GM21367 (cell line): ENCODE results near the gene ZNF771.
"Not testable (repeated sequence)": the region's sequence is repeated elsewhere in the genome, so short reads cannot be mapped to it uniquely, and the experiment has no call there.

Experiments used
- ATAC-seq: cut with Tn5 transposase; IDR thresholded peaks from one replicate; pipeline ENCODE4 v1.9.1; 2021; ENCODE audit not compliant: unreplicated experiment

The ZNF771 gene

DNA sequence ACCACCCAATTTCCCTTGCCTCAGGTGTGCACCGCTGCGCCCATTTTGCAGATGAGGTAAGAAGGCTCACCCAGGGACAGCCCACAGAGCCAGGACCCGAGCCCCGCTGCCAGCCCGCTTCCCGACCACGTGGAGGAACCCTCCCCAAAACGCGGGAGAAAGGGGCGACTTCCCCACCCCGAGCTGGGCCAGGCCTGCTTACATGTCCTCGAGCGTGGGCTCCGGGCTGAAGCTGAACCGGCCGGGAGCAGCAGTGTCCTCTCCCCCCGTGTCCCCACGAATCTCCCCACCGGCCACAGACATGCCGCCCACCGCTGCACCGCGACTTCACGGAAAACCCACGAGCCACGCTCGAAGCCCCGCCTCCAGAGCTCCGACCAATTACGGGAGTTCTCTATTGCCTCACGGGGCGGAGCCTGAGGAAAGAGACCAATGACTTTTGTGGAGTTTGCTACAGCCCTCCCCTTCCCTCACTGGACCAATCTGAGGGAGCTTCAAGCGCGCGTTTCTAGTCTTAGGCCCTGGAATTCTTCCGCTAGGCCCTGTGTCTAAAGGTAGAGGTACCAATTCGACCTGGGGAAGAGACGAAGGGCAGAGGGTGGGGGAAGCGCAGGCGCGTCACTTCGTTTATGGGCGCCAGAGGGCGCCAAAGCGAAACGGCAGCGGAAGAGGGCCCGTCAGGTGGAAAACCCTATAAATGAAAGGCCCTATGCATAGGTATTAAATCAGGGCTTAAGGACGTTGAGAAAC is 22.4 kb downstream of the ZNF771 start, which contains the start of gene DCTPP1:
DCTPP1 (minus strand) TSS at position 353 of the 750 bp plus-strand sequence; CDS start at position 303, 50 bp downstream.
- peak; percentile 89 for ATAC-seq

DNA sequence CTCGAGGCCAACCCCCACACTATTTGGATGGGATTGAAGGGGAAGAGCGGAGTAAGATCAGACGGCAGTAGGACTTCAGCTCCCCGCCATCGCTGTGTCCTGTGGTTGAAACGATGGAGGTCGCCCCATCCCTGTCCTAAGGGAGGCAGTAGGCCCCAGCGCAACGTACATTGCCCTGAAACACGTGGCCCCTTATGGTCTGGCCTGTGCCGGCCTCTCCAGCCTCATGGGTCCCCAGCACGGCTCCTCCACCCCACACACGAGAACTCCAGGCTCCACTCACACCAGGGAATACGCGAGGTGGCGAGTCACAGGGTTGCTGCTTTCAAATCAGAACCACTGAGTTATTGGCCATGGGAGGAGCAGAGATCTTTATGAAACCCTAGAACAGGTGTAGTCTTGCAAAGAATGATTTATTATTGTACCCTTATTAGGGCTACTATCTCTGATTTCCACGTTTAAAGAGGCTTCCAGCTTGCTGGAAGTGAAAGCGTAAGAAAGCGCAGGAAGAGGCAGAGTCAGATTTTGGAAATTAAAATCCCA is 23.1 kb downstream of the ZNF771 start:
- no peak for ATAC-seq

DNA sequence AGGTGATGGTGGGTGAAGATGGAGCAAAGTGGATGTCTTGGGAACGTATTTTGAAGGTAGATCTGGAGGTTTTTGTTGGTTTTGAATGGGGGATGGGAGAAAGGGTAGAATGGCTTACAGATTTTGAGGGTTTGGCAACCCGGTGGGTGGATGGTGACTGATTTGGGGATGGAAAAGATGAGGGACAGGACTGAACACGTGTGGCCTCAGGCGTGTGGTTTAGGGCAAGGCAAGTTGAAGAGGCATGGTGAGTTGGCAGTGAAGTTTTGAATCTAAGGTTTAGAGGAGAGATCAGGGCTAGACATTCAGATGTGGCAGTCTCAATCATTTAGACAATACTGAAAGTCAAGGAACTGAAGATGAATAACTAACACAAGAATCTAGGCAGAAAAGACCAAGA is 27.4 kb downstream of the ZNF771 start:
- no peak for ATAC-seq

DNA sequence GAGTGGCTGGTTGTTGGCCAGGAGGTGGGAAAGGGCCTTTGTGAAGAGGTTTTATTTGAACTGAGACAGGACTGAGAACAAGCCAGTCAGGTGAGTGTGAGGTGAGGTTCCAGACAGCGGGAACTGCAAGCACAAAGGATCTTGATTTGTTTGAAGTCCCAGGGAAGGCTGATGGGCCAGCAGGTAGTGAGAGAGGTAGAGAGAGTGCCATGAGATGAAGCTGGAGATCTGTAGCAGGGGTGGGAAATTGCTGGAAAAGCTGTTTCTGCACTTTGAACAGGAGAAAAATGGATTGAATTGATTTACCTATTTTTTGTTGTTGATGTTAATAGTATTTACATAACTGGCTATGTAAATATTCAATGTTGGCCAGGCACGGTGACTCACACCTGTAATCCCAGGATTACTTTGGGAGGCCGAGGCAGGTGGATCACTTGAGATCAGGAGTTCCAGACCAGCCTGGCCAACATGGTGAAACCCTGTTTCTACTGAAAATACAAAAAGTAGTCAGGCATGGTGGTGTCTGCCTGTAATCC is 30.2 kb downstream of the ZNF771 start:
- no peak for ATAC-seq

DNA sequence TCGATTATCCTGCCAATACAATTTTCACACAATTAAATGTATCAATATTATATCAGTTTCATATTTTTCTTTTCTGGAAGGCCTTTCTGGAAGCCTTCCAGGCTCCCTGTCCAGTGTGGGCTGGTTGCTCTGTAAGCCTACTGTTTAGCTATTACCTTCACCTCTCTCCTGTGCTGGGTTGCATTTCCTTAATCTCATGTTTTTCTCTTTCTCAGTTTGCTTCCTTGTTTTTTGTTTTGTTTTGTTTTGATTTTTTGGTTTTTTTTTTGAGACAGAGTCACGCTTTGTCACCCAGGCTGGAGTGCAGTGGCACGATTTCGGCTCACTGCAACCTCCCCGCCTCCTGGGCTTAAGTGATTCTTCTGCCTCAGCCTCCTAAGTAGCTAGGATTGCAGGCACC is 31.4 kb downstream of the ZNF771 start:
- no peak for ATAC-seq

DNA sequence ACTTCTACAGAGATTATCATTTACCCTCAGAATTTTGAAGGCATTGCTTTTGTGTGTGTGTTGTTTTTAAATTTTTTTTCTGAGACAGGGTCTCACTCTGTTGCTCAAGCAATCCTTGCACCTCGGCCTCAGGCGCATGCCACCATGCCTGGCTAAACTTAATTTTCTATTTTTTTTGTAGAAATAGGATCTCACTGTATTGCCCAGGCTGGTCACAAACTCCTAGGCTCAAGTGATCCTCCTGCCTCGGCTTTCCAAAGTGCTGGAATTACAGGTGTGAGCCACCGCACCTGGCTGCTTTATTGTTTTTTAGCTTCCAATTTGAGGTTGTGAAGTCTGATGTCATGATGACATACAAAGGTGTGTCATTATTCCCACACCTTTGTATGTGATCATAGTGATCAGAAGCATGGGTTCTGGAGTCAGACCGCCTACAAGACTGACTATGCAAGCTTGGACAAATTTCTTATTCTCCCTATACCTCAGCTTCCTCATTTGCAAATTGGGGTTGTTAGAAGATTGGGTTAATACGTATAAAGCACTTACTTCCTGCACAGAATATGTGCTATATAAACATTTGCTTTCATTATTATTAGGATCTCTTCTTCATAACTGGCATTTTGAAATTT is 32.4 kb downstream of the ZNF771 start:
- no peak for ATAC-seq

DNA sequence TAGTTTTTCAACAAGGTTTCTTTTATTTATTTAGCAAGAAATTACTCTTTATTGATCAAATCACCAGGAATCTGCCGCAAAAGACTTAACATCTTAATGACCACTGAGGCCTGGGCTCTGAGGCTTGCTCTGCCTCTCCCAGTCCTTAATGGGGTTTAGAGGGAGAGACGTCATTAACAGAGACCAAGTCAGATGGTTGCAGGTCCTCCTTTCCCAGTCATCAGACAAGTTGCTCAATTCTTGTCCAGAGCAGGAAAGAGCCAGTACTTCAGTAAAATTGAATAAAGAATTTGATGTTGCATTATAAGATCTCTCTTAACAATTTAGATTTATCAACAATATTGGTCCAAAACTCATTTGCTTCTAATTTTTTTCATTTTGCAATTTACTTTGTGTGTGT is 36.2 kb downstream of the ZNF771 start:
- no peak for ATAC-seq

DNA sequence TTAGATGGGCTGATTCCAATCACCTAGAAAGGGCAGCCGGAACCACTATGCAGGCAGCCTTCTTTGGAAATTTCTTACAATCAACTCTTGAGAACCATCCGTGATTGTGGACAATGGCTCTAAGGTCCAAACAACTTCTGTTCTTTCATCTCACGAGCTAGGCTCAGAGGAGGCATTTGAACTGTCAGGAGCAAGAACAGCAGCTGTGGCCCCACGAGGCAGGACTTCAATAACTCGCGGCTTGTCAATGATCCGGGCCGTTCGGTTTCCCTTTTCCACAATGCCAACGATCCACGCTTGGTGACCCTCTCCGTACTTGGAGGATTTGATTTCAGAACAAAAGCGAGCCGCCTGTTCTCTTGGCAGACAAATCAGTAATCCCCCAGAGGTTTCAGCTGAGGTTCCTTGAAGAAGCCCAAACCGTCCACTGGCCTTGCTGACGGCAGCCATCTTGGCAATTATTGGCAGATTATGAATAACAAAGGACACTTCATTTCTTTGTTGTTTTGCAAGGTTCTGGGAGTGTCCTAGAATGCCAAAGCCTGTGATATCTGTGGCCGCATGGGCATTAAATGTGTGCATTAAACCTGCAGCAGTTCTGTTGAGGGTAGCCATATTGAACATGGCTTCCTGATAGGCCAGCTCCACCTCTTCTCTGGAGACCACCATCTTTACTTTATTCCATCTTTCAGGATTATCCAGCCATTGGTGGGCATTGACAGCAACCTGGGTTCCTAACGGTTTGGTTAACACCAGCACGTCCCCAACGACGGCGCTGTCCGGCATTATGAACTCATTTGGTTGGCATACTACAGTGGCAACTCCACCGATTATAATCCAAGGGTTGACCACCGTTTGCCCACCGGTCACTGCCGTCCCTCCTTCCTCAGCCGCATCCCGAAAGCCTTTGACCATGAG is 37.1 kb downstream of the ZNF771 start:
- no peak for ATAC-seq

DNA sequence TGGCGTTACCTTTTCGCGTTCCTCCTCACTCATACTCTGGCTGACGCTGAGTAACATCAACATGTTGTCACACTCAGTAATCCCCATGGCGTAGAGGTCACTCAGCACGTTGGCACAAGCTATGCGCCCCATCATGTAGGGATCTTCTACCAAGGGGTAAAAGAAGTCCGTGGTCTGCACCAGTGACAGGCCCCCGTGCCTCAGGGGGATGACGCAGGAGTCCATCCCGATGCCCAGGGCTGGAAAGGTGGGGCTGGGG is 37.7 kb downstream of the ZNF771 start:
- ATAC-seq, result peak; percentile 6

DNA sequence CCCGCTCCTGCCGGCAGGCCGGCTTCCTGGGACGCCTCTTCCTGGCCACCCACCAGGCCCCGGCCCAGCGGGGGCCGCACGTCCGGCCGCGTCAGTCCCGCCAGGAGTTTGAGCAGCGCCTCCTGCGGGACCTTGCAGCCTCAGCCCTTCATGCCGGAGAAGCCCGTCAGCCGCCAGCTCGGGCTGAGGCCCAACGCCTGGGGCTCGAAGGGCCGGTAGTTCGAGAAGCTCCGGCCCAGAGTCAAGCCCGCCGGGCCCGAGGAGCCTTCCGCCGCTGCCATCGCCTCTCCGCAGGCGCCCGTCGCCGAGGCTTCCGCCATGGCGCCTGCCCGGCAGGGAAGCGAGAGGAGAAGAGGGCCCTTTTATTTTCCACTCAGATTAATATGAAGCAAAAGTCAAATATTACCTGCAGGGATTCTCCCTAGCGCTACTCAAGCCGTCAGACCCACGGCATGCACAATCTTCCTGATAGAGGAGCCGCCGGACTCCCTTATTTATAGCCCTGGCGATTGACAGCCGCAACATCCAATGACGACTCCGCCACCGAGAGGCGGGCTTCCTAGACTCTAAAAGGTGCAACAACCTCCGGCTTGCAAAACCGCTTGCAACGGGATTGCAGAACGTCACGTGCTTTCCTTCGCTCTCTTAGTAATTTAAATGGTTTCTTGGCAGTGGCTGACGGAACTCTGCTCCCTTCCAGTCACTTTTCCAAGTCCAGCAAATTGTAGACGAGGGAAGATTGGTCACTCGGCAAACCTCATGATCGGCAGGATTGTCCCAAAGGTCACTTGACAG is 38.2 kb downstream of the ZNF771 start, which contains the start of gene SEPHS2:
SEPHS2 (minus strand) TSS at position 467 of the 795 bp plus-strand sequence; CDS start at position 320, 147 bp downstream.
- peak; percentile 57 for ATAC-seq

DNA sequence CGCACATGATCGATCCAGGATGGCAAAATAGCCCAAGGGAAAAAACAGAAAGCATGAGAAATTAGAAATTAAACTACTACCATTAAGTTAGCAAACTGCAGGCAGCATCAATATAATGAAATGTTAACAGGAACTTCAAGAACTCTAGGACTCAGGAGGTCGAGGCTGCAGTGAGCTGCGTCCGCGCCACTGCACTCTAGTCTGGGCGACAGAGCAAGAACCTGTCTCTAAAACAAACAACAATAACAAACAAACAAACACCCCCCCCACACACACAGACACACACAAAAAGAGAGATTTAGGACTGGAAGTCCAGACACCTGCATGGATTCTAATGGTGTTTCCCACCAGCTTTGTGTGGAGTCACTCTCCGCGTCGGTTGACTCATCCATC is 38.8 kb downstream of the ZNF771 start:
- ATAC-seq, result no peak

DNA sequence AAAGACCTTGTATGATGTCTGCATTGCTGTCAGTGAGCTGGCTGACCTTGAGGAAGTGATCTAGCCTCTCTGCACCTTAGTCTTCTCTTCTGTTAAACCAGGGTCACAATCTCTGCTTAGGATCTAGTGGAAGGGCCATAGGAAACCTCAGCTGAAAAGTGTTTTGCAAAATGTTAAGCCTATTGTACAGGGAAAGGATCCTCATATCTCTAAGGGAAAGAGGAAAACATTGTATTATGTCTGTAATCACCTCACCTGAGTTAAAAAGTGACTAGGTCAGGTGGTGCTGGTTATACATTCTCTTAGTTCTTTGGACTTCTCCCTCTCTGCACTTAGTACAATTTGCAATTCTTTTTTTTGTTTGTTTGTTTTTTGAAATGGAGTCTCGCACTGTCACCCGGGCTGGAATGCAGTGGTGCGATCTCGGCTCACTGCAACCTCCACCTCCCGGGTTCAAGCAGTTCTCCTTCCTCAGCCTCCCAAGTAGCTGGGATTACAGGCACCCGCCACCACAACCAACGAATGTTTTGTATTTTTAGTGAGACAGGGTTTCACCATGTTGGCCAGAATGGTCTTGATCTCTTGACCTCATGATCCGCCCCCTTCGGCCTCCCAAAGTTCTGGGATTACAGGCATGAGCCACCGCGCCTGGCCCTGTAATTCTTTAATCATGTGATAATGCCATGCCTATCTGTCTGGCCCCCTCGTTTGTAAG is 40.3 kb downstream of the ZNF771 start:
- no peak for ATAC-seq

DNA sequence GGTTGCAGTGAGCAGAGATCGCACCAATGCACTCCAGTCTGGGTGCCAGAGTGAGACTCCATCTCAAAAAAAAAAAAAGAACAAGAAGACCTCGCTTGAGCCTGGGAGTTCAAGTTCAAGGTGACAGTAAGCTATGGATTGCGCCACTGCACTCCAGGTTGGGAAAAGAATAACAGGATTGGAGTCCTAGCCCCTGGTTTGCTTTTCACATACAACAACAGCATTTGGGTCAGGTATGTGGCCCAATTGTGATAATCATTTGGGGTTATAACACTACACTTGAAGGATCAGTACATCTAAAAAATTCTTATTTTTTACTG is 41.7 kb downstream of the ZNF771 start:
- no peak for ATAC-seq

DNA sequence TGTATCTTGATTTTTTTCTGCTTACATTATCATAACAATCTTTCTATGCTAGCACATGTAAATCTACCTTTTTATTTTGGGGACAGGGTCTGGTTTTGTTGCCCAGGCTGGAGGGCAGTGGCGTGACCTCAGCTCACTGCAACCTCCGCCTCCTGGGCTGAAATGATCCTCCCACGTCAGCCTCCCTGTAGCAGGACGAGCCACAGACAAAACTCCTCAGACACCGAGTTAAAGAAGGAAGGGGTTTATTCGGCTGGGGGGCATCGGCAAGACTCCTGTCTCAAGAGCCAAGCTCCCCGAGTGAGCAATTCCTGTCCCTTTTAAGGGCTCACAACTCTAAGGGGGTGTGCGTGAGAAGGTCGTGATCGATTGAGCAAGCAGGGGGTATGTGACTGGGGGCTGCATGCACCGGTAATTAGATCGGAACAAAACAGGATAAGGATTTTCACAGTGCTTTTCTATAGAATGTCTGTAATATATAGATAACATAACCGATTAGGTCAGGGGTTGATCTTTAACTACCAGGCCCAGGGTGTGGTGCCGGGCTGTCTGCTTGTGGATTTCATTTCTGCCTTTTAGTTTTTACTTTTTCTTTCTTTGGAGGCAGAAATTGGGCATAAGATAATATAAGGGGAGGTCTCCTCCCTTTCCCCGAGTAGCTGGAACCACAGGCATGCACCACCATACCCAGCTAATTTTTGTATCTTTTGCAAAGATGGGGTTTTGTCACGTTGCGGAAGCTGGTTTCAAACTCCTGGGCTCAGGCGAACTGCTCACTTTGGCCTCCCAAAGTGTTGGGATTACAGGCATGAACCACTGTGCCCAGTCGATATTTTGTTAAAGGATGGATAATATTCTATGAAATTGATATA is 45.5 kb downstream of the ZNF771 start:
- not testable (repeated sequence) for ATAC-seq

DNA sequence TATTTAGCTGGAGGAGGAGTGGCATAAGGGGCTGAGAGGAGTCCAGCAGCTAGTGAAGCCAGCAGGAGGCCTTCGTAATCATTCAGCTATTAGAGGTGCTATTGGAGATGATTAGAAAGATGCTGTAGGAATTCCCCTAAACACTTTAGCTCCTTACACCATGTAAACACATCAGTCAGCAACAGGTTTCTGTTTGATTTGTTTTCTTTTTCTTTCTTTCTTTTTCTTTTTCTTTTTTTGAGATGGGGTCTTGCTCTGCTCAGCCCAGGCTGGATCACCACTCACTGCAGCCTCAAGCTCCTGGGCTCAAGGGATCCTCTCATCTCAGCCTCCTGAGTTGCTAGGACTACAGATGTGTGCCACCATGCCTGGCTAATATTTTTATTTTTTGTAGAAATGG is 48.9 kb downstream of the ZNF771 start:
- ATAC-seq, result no peak

DNA sequence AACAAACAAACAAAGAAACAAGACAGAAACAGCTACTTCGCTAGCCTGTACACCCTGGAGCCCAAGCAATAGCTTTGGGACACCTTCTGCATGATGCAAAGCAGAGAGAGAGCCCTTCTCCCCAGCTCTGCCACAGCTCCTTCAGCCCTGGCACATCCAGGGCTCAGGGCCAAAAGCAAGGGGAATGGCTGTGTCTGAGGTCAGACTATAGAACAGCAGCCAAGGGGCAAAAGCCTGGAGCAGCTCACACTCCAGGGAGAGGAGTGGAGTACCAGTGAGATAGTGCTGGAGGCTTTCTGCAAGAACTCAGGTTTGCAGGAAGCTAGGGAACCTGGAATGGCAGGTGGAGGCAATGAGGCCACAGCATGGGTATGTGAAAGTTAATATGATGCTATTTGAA is 49.9 kb downstream of the ZNF771 start:
- no peak for ATAC-seq

DNA sequence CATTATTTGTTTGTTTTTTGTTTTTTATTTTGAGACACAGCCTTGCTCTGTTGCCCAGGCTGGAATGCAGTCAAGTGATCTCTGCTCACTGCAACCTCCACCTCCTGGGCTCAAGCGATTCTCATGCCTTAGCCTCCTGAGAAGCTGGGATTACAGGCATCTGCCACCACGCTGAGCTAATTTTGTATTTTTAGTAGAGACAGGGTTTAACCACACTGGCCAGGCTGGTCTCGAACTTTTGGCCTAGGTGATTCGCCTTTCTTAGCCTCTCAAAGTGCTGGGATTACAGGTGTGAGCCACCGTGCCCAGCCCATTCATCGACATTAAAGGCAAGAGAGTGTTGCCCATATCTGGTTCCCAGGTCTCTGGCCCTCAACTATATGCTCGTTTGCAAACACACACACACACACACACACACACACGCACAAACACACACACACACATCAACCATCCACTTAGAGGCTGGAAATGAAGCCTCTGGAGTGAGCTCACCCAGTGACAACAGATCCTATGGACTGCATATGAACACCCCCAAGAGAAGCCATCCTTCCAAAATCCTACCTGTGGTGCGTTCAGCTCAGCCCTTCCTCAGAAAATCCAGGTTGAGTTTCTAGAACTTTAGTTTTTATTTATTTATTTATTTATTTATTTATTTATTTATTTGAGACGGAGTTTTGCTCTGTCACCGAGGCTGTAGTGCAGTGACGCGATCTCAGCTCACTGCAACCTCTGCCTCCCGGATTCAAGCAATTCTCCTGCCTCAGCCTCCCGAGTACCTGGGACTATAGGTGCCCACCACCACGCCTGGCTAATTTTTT is 50.5 kb downstream of the ZNF771 start:
- no peak for ATAC-seq
